ENCODE measurements around the gene CENPE. TPM values are rescaled to one million over a fixed set of nuclear protein-coding genes. Genes with fewer than 3 reads are reported as not detected.
A peak's percentile ranks its signal among the peaks of the same experiment; 100 is the strongest.

Gene CENPE
- total and polyA plus RNA-seq, 2 of the 8 experiments (the other 6 are each of a cell fraction or from before 2014, with no cell fraction given): 2.1 to 49.0 TPM

- H3K36me3 ChIP-seq (ENCODE audit: control insufficient read depth in 2 of 4, insufficient read depth in 4 of 4, low read length in 3 of 4): peaks cover 0 to 4% (median 0%) of the 10 kb centered on the region in 4 experiments; a peak in 2 of 8 replicates
- H3K14ac ChIP-seq (ENCODE audit: insufficient read length): no peak overlapping the region
- H2AK5ac ChIP-seq (ENCODE audit: low read depth, low read length): no peak overlapping the region
- no peaks in the 10 kb centered on the region for H3K4me1 ChIP-seq (replicated peaks in 1 of 4; ENCODE audit: control insufficient read depth in 3 of 4, insufficient read depth in 4 of 4, low read length in 3 of 4)
- no peak overlapping the region for H3K9ac ChIP-seq (replicated peaks in 1 of 4; ENCODE audit: extremely low read depth in 1 of 4, low read depth in 3 of 4, low read length in 3 of 4)
- no peak overlapping the region for H2BK5ac ChIP-seq (ENCODE audit: low read depth, low read length)
- 0 out of 2 replicates have a peak, but pooled peaks cover 5% of the 10 kb centered on the region for H3K23me2 ChIP-seq (ENCODE audit: low read depth, low read length)
- H4K8ac ChIP-seq (ENCODE audit: extremely low read depth, insufficient read depth, low read length): peak overlapping the region; percentile 7; the same call in 1 of the 2 replicates
- POLR2A ChIA-PET (ENCODE audit: partially characterized antibody): interaction anchor here (0.6 kb wide), 1 partner anchor 46 kb away, joined by 3 read pairs; no protein-coding TSS in a partner anchor
- no peak overlapping the region for H2AFZ ChIP-seq (ENCODE audit: low read length)
- H3K4me2 ChIP-seq (ENCODE audit: insufficient read depth in 1 of 2, low read depth in 2 of 2, low read length in 2 of 2): peak overlapping the region in 1 of 2 experiments; percentile 24; a peak in 2 of 4 replicates
- TF ChIP-seq FOSL1 (IDR thresholded peaks at IDR 0.05; ENCODE audit: insufficient read depth, low read depth, low read length) (no peak), SP2 (IDR thresholded peaks at IDR 0.05; ENCODE audit: low read length) (no peak), SP4 (IDR thresholded peaks at IDR 0.05; ENCODE audit: low read length) (no peak), SRF (IDR thresholded peaks at IDR 0.05; ENCODE audit: low read depth, low read length) (no peak), TBP (IDR thresholded peaks at IDR 0.05; ENCODE audit: low read depth, low read length) (no peak)
- H4K5ac ChIP-seq (ENCODE audit: insufficient read length, low read depth, low read length): no peak overlapping the region
- no peak for DNase-seq (ENCODE audit: low read depth in 1 of 2, low spot score in 2 of 2)
- H3K79me1 ChIP-seq (ENCODE audit: low read depth, low read length): no peaks in the 10 kb centered on the region; the same call in 1 of the 2 replicates
- no peak overlapping the region for H2BK15ac ChIP-seq (ENCODE audit: low read length)
- H3K4ac ChIP-seq (replicated peaks; ENCODE audit: insufficient read length, low read depth, low read length): no peak overlapping the region
- no peak overlapping the region for H2BK20ac ChIP-seq (ENCODE audit: low read length)
- WGBS, 2 experiments (ENCODE audit: extremely low coverage in 1 of 2, insufficient coverage in 1 of 2, insufficient read length in 1 of 2, insufficient replicate concordance in 2 of 2, low coverage in 1 of 2, low lambda C conversion rate in 2 of 2, missing lambda C conversion rate in 1 of 2): 91% methylated on average over 10 of the region's 10 CpGs; no CpG with 5 or more reads in 1 of the 2 experiments
- no peak overlapping the region for H3K18ac ChIP-seq (ENCODE audit: extremely low read depth, low read length)
- H3K27ac ChIP-seq (ENCODE audit: low read depth, low read length): no peak overlapping the region
- no peaks in the 10 kb centered on the region for H4K20me1 ChIP-seq (replicated peaks in 1 of 2; ENCODE audit: control insufficient read depth in 1 of 2, insufficient read depth in 2 of 2, low read length in 2 of 2)
- no peaks in the 10 kb centered on the region for H3K9me3 ChIP-seq (ENCODE audit: insufficient read depth in 2 of 2, low read depth in 1 of 2, low read length in 1 of 2)
- H2BK120ac ChIP-seq (replicated peaks; ENCODE audit: low read depth, low read length): no peak overlapping the region
- H2BK12ac ChIP-seq (ENCODE audit: low read depth, low read length): no peak overlapping the region
- H3K23ac ChIP-seq (ENCODE audit: insufficient read length): no peak overlapping the region
- H3K56ac ChIP-seq (replicated peaks; ENCODE audit: insufficient read length, low read depth, low read length): no peak overlapping the region
- CTCF ChIA-PET (ENCODE audit: partially characterized antibody): interaction anchor here (0.8 to 5.2 kb wide), 6 partner anchors 9 to 393 kb away, joined by 3 to 51 read pairs (median 4); no protein-coding TSS in a partner anchor
- no peak overlapping the region for H3K4me3 ChIP-seq (ENCODE audit: extremely low read depth in 1 of 4, insufficient read depth in 2 of 4, low read depth in 3 of 4, low read length in 4 of 4)
- H3K27me3 ChIP-seq (replicated peaks in 1 of 4; ENCODE audit: control insufficient read depth in 3 of 4, extremely low read depth in 1 of 4, insufficient read depth in 3 of 4, low read length in 3 of 4): no peaks in the 10 kb centered on the region
- H3K79me2 ChIP-seq (ENCODE audit: control insufficient read depth in 1 of 2, insufficient read depth in 2 of 2, low read length in 2 of 2): no peaks in the 10 kb centered on the region
- no peak overlapping the region for H4K91ac ChIP-seq (replicated peaks; ENCODE audit: insufficient read length, low read length)
- no peak for FAIRE-seq
These were observed 99.8 kb downstream of the CENPE start for GRCh38 chr4:103098341-103098740.

All from H1 (cell line).